IPS-15b (cell line): Measurements from ENCODE around the gene DNAJB13.

Source experiments
- H3K27me3 ChIP-seq: one replicate; pipeline ENCODE4 v1.6.1; 2013; ENCODE audit warnings: low read length; ENCODE audit not compliant: control insufficient read depth, insufficient read depth
- H3K36me3 ChIP-seq: one replicate; pipeline ENCODE4 v1.6.1; 2013; ENCODE audit warnings: low read length; ENCODE audit not compliant: control insufficient read depth, insufficient read depth
- H3K4me1 ChIP-seq: one replicate; pipeline ENCODE4 v1.6.1; 2013; ENCODE audit warnings: mild to moderate bottlenecking, low read length; ENCODE audit not compliant: control insufficient read depth, insufficient read depth
- H3K4me3 ChIP-seq: one replicate; pipeline ENCODE4 v1.5.1; 2013; ENCODE audit warnings: low read depth, low read length
- H3K9ac ChIP-seq: one replicate; pipeline ENCODE4 v1.6.1; 2013; ENCODE audit warnings: low read depth, mild to moderate bottlenecking, low read length
- H3K9me3 ChIP-seq: one replicate; pipeline ENCODE4 v1.6.1; 2013; ENCODE audit warnings: mild to moderate bottlenecking, low read length; ENCODE audit not compliant: control insufficient read depth, insufficient read depth

Gene DNAJB13, protein sequence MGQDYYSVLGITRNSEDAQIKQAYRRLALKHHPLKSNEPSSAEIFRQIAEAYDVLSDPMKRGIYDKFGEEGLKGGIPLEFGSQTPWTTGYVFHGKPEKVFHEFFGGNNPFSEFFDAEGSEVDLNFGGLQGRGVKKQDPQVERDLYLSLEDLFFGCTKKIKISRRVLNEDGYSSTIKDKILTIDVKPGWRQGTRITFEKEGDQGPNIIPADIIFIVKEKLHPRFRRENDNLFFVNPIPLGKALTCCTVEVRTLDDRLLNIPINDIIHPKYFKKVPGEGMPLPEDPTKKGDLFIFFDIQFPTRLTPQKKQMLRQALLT

DNA sequence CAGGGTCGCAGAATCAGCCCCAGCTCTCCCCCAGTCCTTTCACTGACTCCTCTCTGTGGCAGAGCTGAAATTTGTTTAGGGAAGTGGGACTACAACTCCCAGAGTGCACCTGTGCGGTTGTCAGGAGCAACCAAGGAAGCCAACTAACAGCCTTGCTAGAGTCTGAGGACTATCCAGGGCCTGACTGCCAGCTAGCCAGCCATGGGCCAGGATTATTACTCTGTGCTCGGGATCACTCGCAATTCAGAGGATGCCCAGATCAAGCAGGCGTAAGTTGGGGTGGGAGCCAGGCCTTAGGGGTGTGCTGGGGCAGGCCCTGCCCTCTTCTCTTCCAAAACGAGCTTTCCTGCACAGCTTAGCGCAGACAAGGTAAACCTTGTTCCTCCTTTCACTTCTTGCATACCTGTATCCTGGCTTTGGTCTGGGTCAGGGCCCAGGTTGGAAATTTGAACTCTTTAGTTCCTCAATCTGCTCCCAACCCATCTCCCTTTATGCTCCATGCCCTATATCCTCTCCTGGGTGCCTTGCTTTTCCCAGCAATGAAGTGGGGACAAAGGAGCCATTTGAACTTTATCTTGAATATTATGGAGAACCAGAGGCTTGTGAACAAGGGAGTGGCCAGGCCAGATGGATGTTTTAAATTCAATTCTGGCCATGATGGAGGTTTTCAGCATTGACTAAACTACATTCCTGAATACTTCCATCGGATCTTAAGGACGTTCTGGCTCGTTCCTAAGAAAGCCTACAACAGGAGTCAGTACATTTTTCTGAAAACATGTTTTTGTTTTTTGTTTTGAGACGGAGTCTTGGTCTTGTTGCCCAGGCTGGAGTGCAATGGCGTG, at the start of gene DNAJB13:
DNAJB13 (plus strand) TSS at position 158 of the 842 bp plus-strand sequence; CDS start at position 202, 44 bp downstream.
- Histone ChIP-seq H3K9me3 (no peaks in the 10 kb centered on the region), H3K36me3 (no peaks in the 10 kb centered on the region), H3K27me3 (no peaks in the 10 kb centered on the region), H3K4me3 (no peak within 1 kb of the TSS), H3K9ac (no peak within 1 kb of the TSS), H3K4me1 (no peaks in the 10 kb centered on the region)

DNA sequence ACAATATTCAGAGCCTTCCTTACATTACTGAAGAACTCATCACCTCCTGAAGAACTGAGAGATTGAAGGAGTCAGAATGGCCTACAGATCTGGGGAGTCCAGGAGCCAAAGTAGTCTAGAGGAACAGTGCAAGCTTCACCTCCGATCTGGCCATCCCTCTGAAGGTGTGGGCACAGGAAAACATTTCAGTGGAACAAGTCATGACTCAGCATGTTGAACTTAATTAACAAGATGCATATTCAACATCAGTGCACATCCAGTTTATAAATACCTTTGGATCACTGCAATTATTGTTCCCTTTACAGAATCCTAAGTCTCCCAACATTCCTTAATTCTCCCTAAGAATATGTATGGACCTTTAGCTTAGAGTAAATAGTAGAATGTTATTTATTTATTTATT, 48.5 kb upstream of the DNAJB13 start:
- Histone ChIP-seq H3K27me3 (no peaks in the 10 kb centered on the region), H3K4me1 (no peaks in the 10 kb centered on the region), H3K9me3 (no peaks in the 10 kb centered on the region), H3K9ac (no peak overlapping the region), H3K4me3 (no peak overlapping the region), H3K36me3 (peaks cover 9% of the 10 kb centered on the region)

DNA sequence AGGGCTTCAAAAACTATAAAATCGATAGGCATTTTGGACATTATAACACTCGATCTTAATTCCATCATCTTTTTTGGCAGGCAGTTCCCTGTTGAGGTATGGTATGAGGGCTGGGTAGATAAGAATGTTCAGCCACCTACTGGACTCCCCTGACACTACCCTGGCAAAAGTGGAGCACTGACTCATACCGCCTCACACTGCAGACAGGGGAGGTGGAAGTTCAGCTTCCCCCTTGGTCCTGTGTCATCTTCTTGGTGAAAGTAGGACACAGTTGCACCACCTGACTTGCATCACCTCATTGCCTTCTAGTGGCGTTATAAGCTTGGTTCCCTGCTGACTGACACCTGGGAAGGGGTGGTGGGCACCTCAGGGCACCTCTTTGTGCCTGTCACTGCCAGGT, 43.6 kb upstream of the DNAJB13 start:
- Histone ChIP-seq H3K4me3 (no peak overlapping the region), H3K36me3 (peaks cover 3% of the 10 kb centered on the region), H3K4me1 (no peaks in the 10 kb centered on the region), H3K27me3 (no peaks in the 10 kb centered on the region), H3K9ac (no peak overlapping the region), H3K9me3 (no peaks in the 10 kb centered on the region)

DNA sequence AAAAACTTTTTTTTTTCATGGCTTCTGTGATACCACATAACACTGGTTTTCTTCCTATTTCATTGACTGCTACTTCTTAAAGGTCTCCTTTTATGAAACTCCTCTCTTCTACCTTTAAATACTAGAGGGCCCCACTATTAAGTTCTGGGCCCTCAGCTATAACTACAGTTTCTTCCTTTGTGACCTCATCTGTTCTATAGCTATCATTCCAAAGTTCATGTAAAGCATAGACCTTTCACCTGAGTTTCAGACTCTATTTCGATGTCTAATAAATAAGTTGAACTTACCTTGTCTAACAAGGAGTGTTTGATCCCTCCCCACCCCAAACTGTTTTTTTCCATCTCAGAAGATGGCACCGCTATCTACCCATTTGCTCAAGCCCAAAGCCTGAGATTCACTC, 38.8 kb upstream of the DNAJB13 start:
- H3K27me3 ChIP-seq, result no peaks in the 10 kb centered on the region
- H3K4me3 ChIP-seq, result no peak overlapping the region
- no peaks in the 10 kb centered on the region for H3K9me3 ChIP-seq
- no peaks in the 10 kb centered on the region for H3K4me1 ChIP-seq
- H3K36me3 ChIP-seq, result peaks cover 3% of the 10 kb centered on the region
- H3K9ac ChIP-seq, result no peak overlapping the region

DNA sequence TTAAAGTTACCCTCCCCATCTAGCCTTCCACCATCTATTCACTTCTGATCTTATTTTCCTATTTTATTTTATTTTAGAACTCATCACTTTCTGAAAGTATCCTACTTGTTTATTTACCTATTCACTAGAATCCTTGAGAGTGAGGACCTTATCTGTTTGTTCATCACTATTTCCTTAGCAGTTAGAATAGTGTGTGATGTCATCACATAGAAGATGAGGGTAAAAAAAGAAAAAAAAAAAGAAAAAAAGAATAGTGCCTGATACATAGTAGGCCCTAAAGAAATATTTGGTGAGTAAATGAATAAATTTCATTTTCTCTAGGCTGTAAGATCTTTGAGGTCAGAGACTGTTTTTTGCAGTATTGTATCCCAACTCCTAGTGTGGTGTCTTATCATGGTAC, 37.4 kb upstream of the DNAJB13 start:
- H3K27me3 ChIP-seq, result no peaks in the 10 kb centered on the region
- no peak overlapping the region for H3K4me3 ChIP-seq
- H3K4me1 ChIP-seq, result no peaks in the 10 kb centered on the region
- H3K9me3 ChIP-seq, result no peaks in the 10 kb centered on the region
- peaks cover 8% of the 10 kb centered on the region for H3K36me3 ChIP-seq
- H3K9ac ChIP-seq, result no peak overlapping the region

DNA sequence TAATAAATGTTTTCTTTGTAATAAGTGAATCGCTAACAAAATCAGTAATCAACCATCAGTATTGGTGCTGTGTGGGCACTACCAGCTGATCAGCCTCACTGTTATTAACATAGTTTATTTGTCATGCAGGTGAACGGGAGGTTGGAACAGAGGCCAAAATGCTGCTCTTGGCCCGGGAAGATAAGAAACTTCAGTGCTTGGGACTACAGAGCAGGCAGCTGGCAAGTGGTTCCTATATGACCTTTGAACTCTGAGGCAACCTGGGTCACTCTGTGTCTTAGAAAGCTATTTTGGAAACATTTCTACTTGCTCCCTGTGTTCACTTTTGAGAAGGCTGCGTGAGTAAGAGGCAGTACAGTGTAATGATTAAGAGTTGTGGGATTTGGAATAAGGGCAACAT, 36.5 kb upstream of the DNAJB13 start:
- H3K4me1 ChIP-seq, result no peaks in the 10 kb centered on the region
- no peak overlapping the region for H3K9ac ChIP-seq
- H3K27me3 ChIP-seq, result no peaks in the 10 kb centered on the region
- peaks cover 11% of the 10 kb centered on the region for H3K36me3 ChIP-seq
- H3K4me3 ChIP-seq, result no peak overlapping the region
- H3K9me3 ChIP-seq, result no peaks in the 10 kb centered on the region

DNA sequence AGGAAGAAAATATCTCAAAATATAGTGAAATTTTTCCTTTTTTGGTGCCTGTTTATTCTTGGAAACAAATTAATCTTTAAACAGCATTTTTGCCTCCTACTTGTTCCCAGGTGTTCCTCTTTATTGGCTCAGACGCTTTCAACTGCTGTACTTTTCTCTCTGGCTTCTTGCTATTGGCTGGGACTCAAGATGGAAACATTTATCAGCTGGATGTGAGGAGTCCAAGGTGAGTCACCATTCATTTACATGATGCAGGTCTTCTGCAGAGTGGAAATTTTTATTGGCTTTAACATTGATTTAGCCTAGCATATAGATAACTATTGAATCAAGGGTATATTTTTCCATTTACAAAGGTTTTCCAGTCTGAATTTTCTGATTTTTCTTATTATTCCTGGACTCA, 34.4 kb upstream of the DNAJB13 start:
- Histone ChIP-seq H3K9me3 (no peaks in the 10 kb centered on the region), H3K4me3 (no peak overlapping the region), H3K36me3 (peaks cover 11% of the 10 kb centered on the region), H3K4me1 (no peaks in the 10 kb centered on the region), H3K9ac (no peak overlapping the region), H3K27me3 (no peaks in the 10 kb centered on the region)

DNA sequence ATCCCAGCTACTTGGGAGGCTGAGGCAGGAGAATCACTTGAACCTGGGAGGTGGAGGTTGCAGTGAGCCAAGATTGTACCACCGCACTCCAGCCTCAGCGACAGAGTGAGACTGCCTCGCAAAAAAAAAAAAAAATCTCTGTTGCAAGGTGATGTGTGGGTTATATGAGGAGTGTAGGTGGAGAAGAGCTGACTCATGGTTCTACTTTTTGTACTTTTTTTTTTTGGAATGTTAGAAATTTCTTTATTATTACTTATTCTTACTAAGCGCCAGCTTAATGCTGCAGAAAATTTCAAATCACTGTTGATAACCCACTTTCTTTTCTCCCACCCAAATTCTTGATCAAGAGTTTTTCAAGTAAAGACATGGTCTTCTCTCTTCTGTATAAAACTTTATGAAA, 29.6 kb upstream of the DNAJB13 start:
- Histone ChIP-seq H3K9ac (no peak overlapping the region), H3K4me3 (no peak overlapping the region), H3K9me3 (no peaks in the 10 kb centered on the region), H3K4me1 (no peaks in the 10 kb centered on the region), H3K27me3 (no peaks in the 10 kb centered on the region), H3K36me3 (peaks cover 10% of the 10 kb centered on the region)

DNA sequence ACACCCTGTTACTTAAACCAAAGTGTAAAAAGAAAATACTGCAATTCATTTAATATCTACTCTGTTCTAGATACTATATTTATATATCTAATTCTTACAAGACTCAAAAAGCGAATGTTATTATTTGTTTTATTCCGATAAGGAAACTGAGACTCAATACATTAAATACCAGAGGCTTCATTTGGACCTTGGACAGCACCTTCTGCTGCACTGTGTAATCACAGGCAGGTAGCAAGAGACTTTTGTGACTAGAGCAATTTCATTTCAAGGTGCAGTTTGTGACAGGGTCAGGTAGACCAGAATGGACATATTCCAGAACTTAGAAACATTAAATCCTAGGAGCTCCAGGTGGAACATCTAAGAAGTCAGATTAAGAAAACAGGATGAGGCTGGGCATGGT, 21.4 kb upstream of the DNAJB13 start:
- Histone ChIP-seq H3K27me3 (no peaks in the 10 kb centered on the region), H3K4me1 (no peaks in the 10 kb centered on the region), H3K9ac (no peak overlapping the region), H3K9me3 (no peaks in the 10 kb centered on the region), H3K36me3 (peaks cover 8% of the 10 kb centered on the region), H3K4me3 (no peak overlapping the region)

DNA sequence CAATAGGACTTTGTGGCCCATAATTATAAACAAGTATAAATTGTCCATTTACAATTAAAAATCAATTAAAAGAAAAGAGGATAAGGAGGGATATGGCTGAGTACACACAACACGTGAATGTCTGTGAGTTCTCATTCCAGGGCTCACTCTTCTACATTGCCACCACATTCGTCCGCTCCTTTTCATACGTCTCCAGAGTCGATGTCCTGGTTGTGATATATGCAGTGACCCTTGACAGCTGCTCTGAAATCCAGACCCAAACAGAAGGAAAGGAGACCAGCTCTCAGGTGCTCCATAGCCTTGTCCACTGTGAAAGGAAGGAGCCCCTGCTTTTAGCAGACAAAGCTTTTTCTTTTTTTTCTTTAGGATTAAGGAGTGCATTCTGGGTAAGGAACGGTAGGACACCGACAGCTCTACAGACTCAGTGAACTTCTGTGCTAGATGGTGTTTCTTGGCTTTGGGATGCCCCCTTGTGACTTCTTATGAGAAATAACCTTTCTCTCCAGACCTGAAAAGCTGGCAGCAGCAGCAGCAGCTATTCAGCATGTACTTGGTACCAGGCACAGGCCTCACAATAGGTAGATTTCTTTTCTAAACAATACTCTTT, 19.7 kb upstream of the DNAJB13 start:
- Histone ChIP-seq H3K9ac (no peak overlapping the region), H3K27me3 (no peaks in the 10 kb centered on the region), H3K9me3 (no peaks in the 10 kb centered on the region), H3K4me3 (no peak overlapping the region), H3K4me1 (no peaks in the 10 kb centered on the region), H3K36me3 (peaks cover 6% of the 10 kb centered on the region)

DNA sequence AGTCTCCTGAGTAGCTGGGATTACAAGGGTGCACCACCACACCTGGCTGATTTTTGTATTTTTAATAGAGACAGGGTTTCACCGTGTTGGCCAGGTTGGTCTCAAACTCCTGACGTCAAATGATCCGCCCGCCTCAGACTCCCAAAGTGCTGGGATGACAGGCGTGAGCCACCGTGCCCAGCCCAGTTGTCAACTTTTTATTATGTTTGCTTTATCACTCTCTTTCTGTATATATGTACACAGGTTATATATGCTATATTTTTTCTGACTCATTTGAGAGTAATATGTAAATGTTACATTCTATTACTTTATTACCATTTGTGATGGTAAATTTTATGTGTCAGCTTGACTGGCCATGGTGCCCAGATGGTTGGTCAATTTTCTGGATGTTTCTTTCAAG, 18.9 kb upstream of the DNAJB13 start:
- H3K4me1 ChIP-seq, result no peaks in the 10 kb centered on the region

DNA sequence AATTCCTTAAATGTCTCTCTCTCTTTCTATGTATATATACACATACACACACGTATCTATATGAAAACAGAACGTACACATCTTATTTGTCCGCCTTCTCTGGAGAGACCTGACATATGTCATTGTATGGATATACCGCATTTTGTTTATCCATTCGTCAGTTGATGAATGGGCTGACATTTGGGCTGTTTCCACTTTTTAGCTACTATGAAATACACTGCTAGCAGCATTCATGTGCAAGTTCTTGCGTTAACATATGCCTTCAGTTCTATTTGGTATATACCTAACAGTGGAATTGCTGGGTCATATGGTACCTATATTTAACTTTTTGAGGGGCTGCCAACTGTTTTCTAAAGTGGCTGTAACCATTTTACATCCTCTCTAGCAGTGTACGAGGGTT, 18.0 kb upstream of the DNAJB13 start:
- no peak overlapping the region for H3K4me3 ChIP-seq

More for the DNA sequence above, 18.9 kb upstream of the DNAJB13 start:
- H3K36me3 ChIP-seq, result peaks cover 6% of the 10 kb centered on the region
- H3K9me3 ChIP-seq, result no peaks in the 10 kb centered on the region
- no peaks in the 10 kb centered on the region for H3K27me3 ChIP-seq
- no peak overlapping the region for H3K9ac ChIP-seq
- H3K4me3 ChIP-seq, result no peak overlapping the region

More for the DNA sequence above, 18.0 kb upstream of the DNAJB13 start:
- Histone ChIP-seq H3K4me1 (no peaks in the 10 kb centered on the region), H3K27me3 (no peaks in the 10 kb centered on the region), H3K9me3 (no peaks in the 10 kb centered on the region), H3K36me3 (peaks cover 2% of the 10 kb centered on the region), H3K9ac (no peak overlapping the region)
